SK-N-SH (cell line): ENCODE data around the gene COL8A2. TPM values are rescaled to one million over a fixed set of nuclear protein-coding genes. Genes with fewer than 3 reads are reported as not detected.

ENCODE experiments used
- CTCF ChIA-PET: fragments of 300-600, 350-600 bp; formaldehyde crosslinking; extraction: SDS; loops from one replicate; lab custom pipeline; 2021; lab: Yijun Ruan, JAX
- POLR2A ChIA-PET: fragments of 350-600 bp; sonication (Branson Sonifier 250); formaldehyde crosslinking; extraction: SDS; loops from one replicate; lab custom pipeline; 2020; ENCODE audit warnings: antibody characterized with exemption, inconsistent platforms; lab: Yijun Ruan, JAX
- DNase-seq: peaks from one replicate; pipeline ENCODE4 v3.0.0; 2012
- H2AFZ ChIP-seq: fragments of 200-600 bp; sonication (generic); 2 replicates; pipeline ENCODE4 v1.8.1; 2016; ENCODE audit warnings: antibody characterized with exemption, mild to moderate bottlenecking, low read depth
- H3F3A ChIP-seq: fragments of 200-600 bp; sonication (generic); replicated peaks from 2 replicates; pipeline ENCODE3; 2016; ENCODE audit warnings: antibody characterized with exemption, mild to moderate bottlenecking; ENCODE audit not compliant: insufficient read depth
- H3K27ac ChIP-seq, 2 experiments: fragments of 200-500 bp in 1 of 2; fragments of 200-600 bp in 1 of 2; sonication (Bioruptor generic) in 1 of 2; sonication (generic), shearing (Covaris generic) in 1 of 2; 2 replicates each; pipeline versions ENCODE4 v1.5.1 to v1.6.1; 2014 to 2016; ENCODE audit warnings: low read depth in 2 of 2, inconsistent platforms in 1 of 2, low read length in 1 of 2, mild to moderate bottlenecking in 1 of 2, mixed read lengths in 1 of 2
- H3K27me3 ChIP-seq: fragments of 200-600 bp; sonication (generic), shearing (Covaris generic); 2 replicates; pipeline ENCODE4 v1.6.1; 2016; ENCODE audit warnings: mixed run types; ENCODE audit not compliant: insufficient read depth
- H3K36me3 ChIP-seq, 2 experiments: fragments of 200-500 bp in 1 of 2; fragments of 200-600 bp in 1 of 2; sonication (Bioruptor generic) in 1 of 2; sonication (generic) in 1 of 2; replicated peaks in 1 of 2; 2 replicates each; pipeline versions ENCODE3 to v1.5.1; 2014 to 2016; ENCODE audit warnings: low read length in 1 of 2, mild to moderate bottlenecking in 1 of 2; ENCODE audit not compliant: insufficient read depth in 2 of 2, control insufficient read depth in 1 of 2
- H3K4me1 ChIP-seq, 2 experiments: fragments of 200-500 bp in 1 of 2; fragments of 200-600 bp in 1 of 2; sonication (Bioruptor generic) in 1 of 2; sonication (generic), shearing (Covaris generic) in 1 of 2; 2 replicates each; pipeline versions ENCODE4 v1.5.1 to v1.6.1; 2014 to 2016; ENCODE audit warnings: low read depth in 1 of 2, low read length in 1 of 2, mixed run types in 1 of 2; ENCODE audit not compliant: insufficient read depth in 2 of 2, control insufficient read depth in 1 of 2
- H3K4me2 ChIP-seq: fragments of 200-600 bp; sonication (generic), shearing (Covaris generic); 2 replicates; pipeline ENCODE4 v1.6.1; 2017; ENCODE audit warnings: mixed run types
- H3K4me3 ChIP-seq, 2 experiments: fragments of 200-500 bp in 1 of 2; fragments of 200-600 bp in 1 of 2; sonication (Bioruptor generic) in 1 of 2; sonication (generic), shearing (Covaris generic) in 1 of 2; 2 replicates each; pipeline versions ENCODE4 v1.5.1 to v1.8.1; 2014 to 2016; ENCODE audit warnings: low read depth in 2 of 2, inconsistent platforms in 1 of 2, low read length in 1 of 2, mild to moderate bottlenecking in 1 of 2, mixed read lengths in 1 of 2, moderate library complexity in 1 of 2
- H3K79me2 ChIP-seq: fragments of 200-600 bp; sonication (generic); 2 replicates; pipeline ENCODE4 v1.8.1; 2017; ENCODE audit warnings: mild to moderate bottlenecking; ENCODE audit not compliant: insufficient read depth
- H3K9ac ChIP-seq: fragments of 200-600 bp; sonication (generic); 2 replicates; pipeline ENCODE4 v1.6.1; 2017; ENCODE audit warnings: mixed run types
- H3K9me2 ChIP-seq: fragments of 200-600 bp; sonication (generic); 2 replicates; pipeline ENCODE4 v1.6.1; 2017; ENCODE audit warnings: mixed run types
- H3K9me3 ChIP-seq: fragments of 200-600 bp; sonication (generic); 2 replicates; pipeline ENCODE4 v1.6.1; 2017; ENCODE audit warnings: mixed run types, mild to moderate bottlenecking, moderate library complexity
- H4K20me1 ChIP-seq: fragments of 200-600 bp; sonication (generic); 2 replicates; pipeline ENCODE4 v1.6.1; 2017; ENCODE audit warnings: mild to moderate bottlenecking, mixed run types; ENCODE audit not compliant: insufficient read depth
- CHD2 ChIP-seq: fragments of 150-350 bp; IDR thresholded peaks from 2 replicates; pipeline ENCODE4 v1.6.1; 2018; ENCODE audit warnings: low read length; ENCODE audit not compliant: partially characterized antibody
- ELF1 ChIP-seq: IDR thresholded peaks from 2 replicates; pipeline ENCODE4 v1.4.0; 2012
- EP300 ChIP-seq, 2 experiments: IDR thresholded peaks; 2 replicates each; pipeline versions ENCODE4 v1.4.0 to v1.6.1; 2012; ENCODE audit warnings: borderline replicate concordance in 1 of 2, low read depth in 1 of 2, low read length in 1 of 2
- EZH2phosphoT487 ChIP-seq: fragments of 200-600 bp; sonication (generic); IDR thresholded peaks from 2 replicates; pipeline ENCODE4 v1.6.1; 2017; ENCODE audit warnings: low read depth, mixed run types, mild to moderate bottlenecking, antibody characterized with exemption, moderate library complexity, borderline replicate concordance
- FOSL2 ChIP-seq: IDR thresholded peaks from 2 replicates; pipeline ENCODE4 v1.4.0; 2012; ENCODE audit warnings: low read depth, mild to moderate bottlenecking, moderate library complexity, borderline replicate concordance
- FOXJ3 ChIP-seq: sonication (generic); formaldehyde crosslinking; IDR thresholded peaks from 2 replicates; pipeline ENCODE4 v1.5.1; 2020; ENCODE audit warnings: mild to moderate bottlenecking, missing genetic modification reagents
- FOXM1 ChIP-seq: IDR thresholded peaks from 2 replicates; pipeline ENCODE4 v1.4.0; 2012; ENCODE audit warnings: low read depth, mild to moderate bottlenecking
- GABPA ChIP-seq: IDR thresholded peaks from 2 replicates; pipeline ENCODE4 v1.4.0; 2012; ENCODE audit warnings: low read depth, mild to moderate bottlenecking
- GATA2 ChIP-seq: sonication (generic); formaldehyde crosslinking; IDR thresholded peaks from 2 replicates; pipeline ENCODE4 v1.5.0; 2020; ENCODE audit warnings: mild to moderate bottlenecking, missing genetic modification reagents
- IRF3 ChIP-seq: fragments of 150-350 bp; IDR thresholded peaks from 2 replicates; pipeline ENCODE4 v1.6.1; 2016; ENCODE audit warnings: mild to moderate bottlenecking, low read depth, low read length
- JUND ChIP-seq: IDR thresholded peaks from 2 replicates; pipeline ENCODE4 v1.4.0; 2012
- MAX ChIP-seq: IDR thresholded peaks from 2 replicates; pipeline ENCODE4 v1.4.0; 2012; ENCODE audit warnings: low read depth
- MEF2A ChIP-seq: IDR thresholded peaks from 2 replicates; pipeline ENCODE4 v1.4.0; 2012; ENCODE audit warnings: low read depth, borderline replicate concordance
- NFIC ChIP-seq: IDR thresholded peaks from 2 replicates; pipeline ENCODE4 v1.4.0; 2012; ENCODE audit warnings: borderline replicate concordance
- POLR2AphosphoS5 ChIP-seq: IDR thresholded peaks from 2 replicates; pipeline ENCODE4 v1.6.1; 2012; ENCODE audit warnings: low read depth, low read length
- RAD21 ChIP-seq: IDR thresholded peaks from 2 replicates; pipeline ENCODE4 v1.6.1; 2012; ENCODE audit warnings: mild to moderate bottlenecking, low read length
- RCOR1 ChIP-seq: fragments of 150-350 bp; IDR thresholded peaks from 2 replicates; pipeline ENCODE4 v1.6.1; 2017; ENCODE audit warnings: antibody characterized with exemption, low read length
- REST ChIP-seq: IDR thresholded peaks from 2 replicates; pipeline ENCODE4 v1.6.1; 2012; ENCODE audit warnings: mild to moderate bottlenecking, low read depth, low read length, moderate library complexity
- RXRA ChIP-seq: IDR thresholded peaks from 2 replicates; pipeline ENCODE4 v1.4.0; 2012; ENCODE audit warnings: low read depth, mild to moderate bottlenecking, borderline replicate concordance
- USF1 ChIP-seq: IDR thresholded peaks from 2 replicates; pipeline ENCODE4 v1.4.0; 2012; ENCODE audit warnings: low read depth, borderline replicate concordance
- USF2 ChIP-seq: fragments of 150-350 bp; IDR thresholded peaks from 2 replicates; pipeline ENCODE4 v1.6.1; 2017; ENCODE audit warnings: antibody characterized with exemption, low read length, low read depth, borderline replicate concordance
- YY1 ChIP-seq: IDR thresholded peaks from 2 replicates; pipeline ENCODE4 v1.4.0; 2012; ENCODE audit warnings: low read depth, mild to moderate bottlenecking
- ZBTB33 ChIP-seq: IDR thresholded peaks from 2 replicates; pipeline ENCODE4 v1.4.0; 2012; ENCODE audit warnings: low read depth, borderline replicate concordance
- WGBS: methylation state at CpG from one replicate; pipeline ENCODE4 v1.1.6; 2017; ENCODE audit warnings: low lambda C conversion rate; 5-methylcytosine and 5-hydroxymethylcytosine counted together
- polyA plus RNA-seq, 3 experiments: library from polyadenylated mRNA; depleted of rRNA; stranded (reverse); fragments of >200 nt; gene quantifications; 2 replicates each; pipeline ENCODE4 v1.2.3, GENCODE V29; 2012

COL8A2 gene
- polyA plus RNA-seq, 1 of the 3 experiments (the other 2 are of a cell fraction): 3.1 TPM

- H3K9me2 ChIP-seq: no peaks in the 10 kb centered on the region
- H3K4me1 ChIP-seq: peaks cover 3 to 47% of the 10 kb centered on the region in 2 experiments; a peak in 3 of 4 replicates
- DNase-seq: peak; percentile 95
- H3K9ac ChIP-seq: peak within 1 kb of the TSS; percentile 84
- H2AFZ ChIP-seq: peak within 1 kb of the TSS; percentile 100
- peaks cover 40% of the 10 kb centered on the region for H3K79me2 ChIP-seq
- H3K4me2 ChIP-seq: peak within 1 kb of the TSS; percentile 99
- H3K27me3 ChIP-seq: no peaks in the 10 kb centered on the region
- POLR2A ChIA-PET: no interaction called here
- H3K4me3 ChIP-seq: peak within 1 kb of the TSS; percentile 95 to 97
- H3K27ac ChIP-seq: peak within 1 kb of the TSS; percentile 45 to 91; a peak in 3 of 4 replicates
- H3K9me3 ChIP-seq: no peaks in the 10 kb centered on the region
- CTCF ChIA-PET: interaction anchor here (0.7 to 32.6 kb wide), 3 partner anchors 11 to 46 kb away, joined by 3 to 700 read pairs (median 4); no protein-coding TSS in a partner anchor
- H3F3A ChIP-seq: peaks cover 5% of the 10 kb centered on the region
- H4K20me1 ChIP-seq: no peaks in the 10 kb centered on the region
- peaks cover 12 to 29% of the 10 kb centered on the region in 2 experiments for H3K36me3 ChIP-seq
- WGBS: under 1% methylated on average over 26 of the region's 84 CpGs
- TF ChIP-seq GATA2 (CRISPR knock-in tag) (no peak), JUND (no peak), ZBTB33 (0 out of 2 replicates have a peak, but pooled peaks have one; percentile 27), FOXM1 (no peak; the same call in 1 of the 2 replicates), IRF3 (no peak), POLR2AphosphoS5 (peak; percentile 95), RXRA (no peak), EZH2phosphoT487 (no peak), USF2 (no peak), FOSL2 (no peak; the same call in 1 of the 2 replicates), CHD2 (peak; percentile 83), EP300 (IDR thresholded peaks at IDR 0.05; ENCODE audit: borderline replicate concordance in 1 of 2, low read depth in 1 of 2, low read length in 1 of 2) (peak in 1 of 2 experiments; percentile 54; a peak in 1 of 4 replicates), RAD21 (peak; percentile 43), MAX (peak; percentile 75; the same call in 1 of the 2 replicates), MEF2A (no peak), FOXJ3 (CRISPR knock-in tag) (peak; percentile 46; the same call in 1 of the 2 replicates), REST (peak; percentile 72; the same call in 1 of the 2 replicates), ELF1 (peak; percentile 91), NFIC (no peak; the same call in 1 of the 2 replicates), RCOR1 (peak; percentile 43; the same call in 1 of the 2 replicates), USF1 (no peak; the same call in 1 of the 2 replicates), GABPA (peak; percentile 96), YY1 (peak; percentile 90)
Measured at GRCh38 chr1:36088577-36089392, 36.2 kb downstream of the COL8A2 start, which contains the start of gene ADPRS. ADPRS (plus strand) TSS chr1:36088892; CDS start chr1:36088905, 13 bp downstream.
